Urinary bladder (tissue), 4 donors: Measurements from ENCODE around the gene FLNB. TPM values are rescaled to one million over a fixed set of nuclear protein-coding genes. Genes with fewer than 3 reads are reported as not detected.

ENCODE experiments used
- DNase-seq: peaks from one replicate; pipeline ENCODE4 v3.0.0-alpha.2; 2015; ENCODE audit errors: extremely low spot score
- H3K27ac ChIP-seq: one replicate; pipeline ENCODE4 v1.5.1; 2013; ENCODE audit warnings: low read depth, mild to moderate bottlenecking, moderate library complexity
- H3K36me3 ChIP-seq: one replicate; pipeline ENCODE4 v1.6.1; 2013; ENCODE audit warnings: mild to moderate bottlenecking, moderate library complexity; ENCODE audit not compliant: insufficient read depth
- H3K4me1 ChIP-seq: one replicate; pipeline ENCODE4 v1.6.1; 2013; ENCODE audit warnings: mild to moderate bottlenecking, moderate library complexity; ENCODE audit not compliant: insufficient read depth
- H3K4me3 ChIP-seq: one replicate; pipeline ENCODE4 v1.5.1; 2013; ENCODE audit warnings: low read depth, low read length
- WGBS: extraction: QIAGEN DNeasy Blood & Tissue Kit; methylation state at CpG from one replicate; pipeline ENCODE4 v1.1.7; 2013; 5-methylcytosine and 5-hydroxymethylcytosine counted together
- polyA plus RNA-seq: library from polyadenylated mRNA; stranded (reverse); fragments of 200-250 nt; gene quantifications from one replicate; pipeline ENCODE4 v1.2.3, GENCODE V29; 2013
- total RNA-seq: library from RNA; depleted of rRNA; stranded (reverse); fragments of >200 nt; gene quantifications from one replicate; pipeline ENCODE4 v1.2.3, GENCODE V29; 2014
- donor health status: healthy with polysubstance abuse.
- donor health status: healthy.

Gene FLNB
- total and polyA plus RNA-seq, 2 donors: 98.3 to 155 TPM

DNA sequence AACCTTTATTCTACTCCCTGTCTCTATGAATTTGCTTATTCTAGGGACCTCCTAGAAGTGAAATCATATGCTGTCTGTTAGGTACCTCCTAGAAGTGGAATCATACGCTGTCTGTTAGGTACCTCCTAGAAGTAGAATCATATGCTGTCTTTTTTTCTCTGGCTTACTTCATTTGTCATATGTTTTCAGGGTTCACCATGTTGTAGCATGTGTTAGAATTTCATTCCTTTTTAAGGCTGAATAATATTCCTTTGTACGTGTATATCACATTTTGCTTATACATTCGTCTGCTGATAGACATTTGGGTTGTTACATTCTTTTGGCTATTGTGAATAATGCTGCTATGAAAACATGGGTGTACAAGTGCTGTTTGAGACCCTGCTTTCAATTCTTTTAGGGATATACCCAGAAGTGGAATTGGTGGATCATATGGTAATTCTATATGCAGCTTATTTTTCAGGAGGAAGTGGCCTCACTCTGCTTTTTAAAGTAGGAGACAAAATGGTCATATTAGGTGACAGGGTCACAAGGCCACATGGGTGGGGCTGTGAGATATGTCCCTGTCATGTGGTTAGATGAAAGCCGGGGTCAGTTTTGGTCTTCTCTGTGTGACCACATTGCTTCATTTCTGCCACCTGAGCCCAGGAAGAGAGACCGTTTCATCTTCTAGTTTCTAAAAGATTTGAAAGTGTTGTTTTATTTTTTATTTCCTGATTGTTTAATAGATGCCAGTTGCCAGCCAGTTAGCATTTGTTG is 76.7 kb downstream of the FLNB start:
- Histone ChIP-seq H3K4me1 (no peaks in the 10 kb centered on the region), H3K36me3 (no peaks in the 10 kb centered on the region), H3K4me3 (no peak overlapping the region), H3K27ac (no peak overlapping the region)
- 84% methylated on average over 5 of the region's 5 CpGs for WGBS
- no peak for DNase-seq

DNA sequence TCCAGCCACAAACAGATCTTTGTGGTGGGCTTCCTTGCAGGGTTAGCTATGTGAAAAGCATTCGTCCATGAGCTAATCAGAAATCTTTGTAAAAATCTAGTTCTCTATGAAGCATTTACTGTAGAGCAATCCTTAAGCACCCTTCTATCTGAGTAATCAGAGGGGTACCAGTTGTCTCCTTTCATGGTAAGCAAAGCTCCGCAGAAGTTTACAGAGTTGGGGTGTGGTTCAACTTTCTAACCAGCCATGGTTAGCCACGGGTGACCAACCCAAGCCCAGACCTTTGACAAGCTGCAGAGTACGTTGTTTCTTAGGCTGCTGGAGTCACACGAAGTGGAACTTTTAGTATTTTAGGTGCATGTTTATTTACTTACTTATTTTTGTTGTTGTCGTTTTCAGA is 77.4 kb downstream of the FLNB start:
- H3K4me1 ChIP-seq: no peaks in the 10 kb centered on the region
- no peak overlapping the region for H3K4me3 ChIP-seq
- no peak for DNase-seq
- H3K36me3 ChIP-seq: no peaks in the 10 kb centered on the region
- WGBS: 54% methylated on average over 6 of the region's 6 CpGs
- no peak overlapping the region for H3K27ac ChIP-seq

DNA sequence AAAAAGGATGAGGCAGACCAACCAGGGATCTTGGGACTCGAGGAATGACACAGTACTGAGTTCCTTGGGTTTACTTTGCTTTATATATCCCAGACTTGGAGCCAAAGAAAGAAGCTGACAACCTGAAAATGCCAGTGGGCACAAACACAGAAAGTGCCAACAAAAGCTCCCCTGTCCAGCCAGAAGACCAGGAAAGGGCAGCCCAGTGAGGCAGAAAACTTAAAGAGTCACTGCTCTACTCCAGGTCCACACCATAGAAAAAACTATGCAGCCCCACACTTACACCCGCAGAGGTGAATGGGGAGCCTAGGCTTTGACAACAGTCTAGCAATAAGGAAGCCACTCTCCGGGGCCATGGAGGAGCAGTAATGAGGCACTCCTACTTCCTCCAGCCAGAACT is 80.3 kb downstream of the FLNB start:
- Histone ChIP-seq H3K27ac (no peak overlapping the region), H3K4me3 (no peak overlapping the region), H3K4me1 (no peaks in the 10 kb centered on the region), H3K36me3 (no peaks in the 10 kb centered on the region)
- DNase-seq: no peak
- WGBS: 85% methylated on average over 3 of the region's 3 CpGs

DNA sequence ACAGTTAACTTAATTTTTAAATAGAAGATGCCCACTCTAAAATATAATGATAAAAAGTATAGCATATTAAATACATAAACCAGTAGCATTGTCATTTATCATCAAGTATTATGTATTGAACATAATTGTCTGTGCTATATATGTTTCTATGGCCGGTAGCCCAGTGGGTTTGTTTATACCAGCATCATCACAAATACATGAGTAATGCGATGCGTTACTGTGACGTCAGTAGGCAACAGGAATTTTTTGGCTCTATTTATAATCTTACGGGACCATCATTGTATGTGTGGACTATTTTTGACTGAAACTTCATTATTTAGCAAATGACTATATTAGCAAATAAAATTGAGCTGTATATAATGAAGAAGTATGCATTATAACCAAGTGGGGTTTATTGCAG is 82.1 kb downstream of the FLNB start:
- Histone ChIP-seq H3K4me1 (no peaks in the 10 kb centered on the region), H3K27ac (no peak overlapping the region), H3K36me3 (no peaks in the 10 kb centered on the region), H3K4me3 (no peak overlapping the region)
- whole genome bisulfite sequencing: 81% methylated on average over 5 of the region's 5 CpGs
- no peak for DNase-seq

DNA sequence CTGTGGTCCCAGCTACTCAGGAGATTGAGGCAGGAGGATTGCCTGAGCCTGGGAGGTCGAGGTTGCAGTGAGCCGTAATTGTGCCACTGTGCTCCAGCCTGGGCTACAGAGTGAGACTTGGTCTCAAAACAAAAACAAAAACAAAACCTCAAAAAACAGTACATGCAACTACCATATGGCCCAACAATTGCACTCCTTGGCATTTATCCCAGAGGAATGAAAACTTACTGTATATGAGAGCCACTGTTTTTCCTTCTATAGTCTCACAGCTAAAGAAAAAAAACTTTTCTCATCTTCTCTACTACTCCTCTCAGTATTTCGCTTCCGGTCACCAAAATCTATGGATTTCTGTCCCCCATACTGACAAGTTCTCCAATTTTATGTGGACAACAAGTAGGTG is 84.3 kb downstream of the FLNB start:
- H3K36me3 ChIP-seq: no peaks in the 10 kb centered on the region
- WGBS: 93% methylated on average over 4 of the region's 4 CpGs
- no peak overlapping the region for H3K4me3 ChIP-seq
- no peak overlapping the region for H3K27ac ChIP-seq
- no peaks in the 10 kb centered on the region for H3K4me1 ChIP-seq
- no peak for DNase-seq

DNA sequence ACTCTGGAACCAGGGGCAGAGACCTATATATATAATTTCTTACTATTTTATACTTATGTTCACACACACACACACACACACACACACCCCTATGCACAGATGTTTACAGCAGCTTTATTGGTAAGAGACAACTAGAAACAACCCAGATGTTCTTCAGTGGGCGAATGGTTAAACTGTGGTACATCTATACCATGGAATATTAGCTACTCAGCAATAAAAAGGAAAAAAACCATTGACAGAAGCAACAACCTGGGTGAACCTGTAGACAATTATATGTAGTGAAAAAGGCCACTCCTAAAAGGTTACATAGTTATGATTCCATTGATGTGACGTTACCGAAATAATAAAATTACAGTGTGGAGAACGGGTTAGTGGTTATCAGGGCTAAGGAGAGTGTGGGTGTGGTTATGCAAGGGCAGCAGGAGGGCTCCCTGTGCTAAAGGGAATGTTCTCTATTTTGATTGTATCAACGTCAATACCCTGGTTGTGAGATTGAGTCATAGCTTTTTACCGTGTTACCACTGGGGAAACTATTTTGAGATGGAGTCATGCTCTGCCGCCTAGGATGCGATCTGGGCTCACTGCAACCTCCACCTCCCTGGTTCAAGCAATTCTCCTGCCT is 85.5 kb downstream of the FLNB start:
- no peaks in the 10 kb centered on the region for H3K36me3 ChIP-seq
- 85% methylated on average over 8 of the region's 8 CpGs for WGBS
- no peak overlapping the region for H3K27ac ChIP-seq
- no peak overlapping the region for H3K4me3 ChIP-seq
- DNase-seq: no peak
- no peaks in the 10 kb centered on the region for H3K4me1 ChIP-seq

DNA sequence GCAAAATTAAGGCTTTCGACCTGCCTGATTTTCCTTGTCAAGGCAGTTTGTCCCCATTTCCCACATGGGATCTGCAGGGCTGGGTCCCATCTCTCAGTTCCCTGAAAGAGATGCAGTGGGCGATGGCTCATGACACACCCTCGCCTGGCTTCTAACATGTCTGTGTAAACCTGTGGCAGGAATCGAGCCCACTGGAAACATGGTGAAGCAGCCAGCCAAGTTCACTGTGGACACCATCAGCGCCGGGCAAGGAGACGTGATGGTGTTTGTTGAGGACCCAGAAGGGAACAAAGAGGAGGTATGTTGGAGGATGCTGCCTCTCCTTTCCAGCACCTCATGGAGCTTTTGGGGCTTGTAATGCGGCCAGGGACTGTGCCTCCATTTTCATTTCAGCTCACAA is 86.4 kb downstream of the FLNB start:
- peaks cover 2% of the 10 kb centered on the region for H3K36me3 ChIP-seq
- 88% methylated on average over 8 of the region's 8 CpGs for WGBS
- no peak overlapping the region for H3K27ac ChIP-seq
- H3K4me1 ChIP-seq: no peaks in the 10 kb centered on the region
- no peak overlapping the region for H3K4me3 ChIP-seq
- DNase-seq: no peak

DNA sequence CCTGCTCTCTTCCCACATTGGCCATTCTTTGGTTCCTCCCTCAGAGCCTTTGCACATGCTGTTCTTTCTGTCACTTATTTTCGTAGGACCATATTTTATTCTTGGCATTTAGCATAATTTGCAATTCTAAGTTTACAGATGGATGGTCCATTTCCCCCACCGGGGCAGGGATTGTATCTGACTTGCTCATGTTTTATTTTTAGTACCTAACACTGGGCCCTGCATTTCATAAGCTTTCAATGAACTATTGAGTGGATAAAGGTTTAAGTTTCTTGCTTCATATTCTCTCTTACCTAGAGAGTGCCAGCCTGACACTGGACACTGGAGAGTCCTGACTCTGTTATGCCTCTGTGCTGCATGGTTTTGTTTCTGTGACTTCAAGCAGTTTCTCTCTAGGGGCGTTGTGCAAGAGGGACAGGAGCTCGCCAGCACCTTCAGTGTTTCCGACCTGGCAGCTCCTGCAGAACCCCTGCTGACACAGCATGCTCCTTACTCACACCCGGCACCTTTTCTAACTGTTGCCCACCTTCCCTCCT is 87.4 kb downstream of the FLNB start:
- H3K4me1 ChIP-seq: no peaks in the 10 kb centered on the region
- WGBS: 71% methylated on average over 6 of the region's 6 CpGs
- no peak overlapping the region for H3K27ac ChIP-seq
- DNase-seq: no peak
- H3K4me3 ChIP-seq: no peak overlapping the region
- H3K36me3 ChIP-seq: peaks cover 2% of the 10 kb centered on the region

DNA sequence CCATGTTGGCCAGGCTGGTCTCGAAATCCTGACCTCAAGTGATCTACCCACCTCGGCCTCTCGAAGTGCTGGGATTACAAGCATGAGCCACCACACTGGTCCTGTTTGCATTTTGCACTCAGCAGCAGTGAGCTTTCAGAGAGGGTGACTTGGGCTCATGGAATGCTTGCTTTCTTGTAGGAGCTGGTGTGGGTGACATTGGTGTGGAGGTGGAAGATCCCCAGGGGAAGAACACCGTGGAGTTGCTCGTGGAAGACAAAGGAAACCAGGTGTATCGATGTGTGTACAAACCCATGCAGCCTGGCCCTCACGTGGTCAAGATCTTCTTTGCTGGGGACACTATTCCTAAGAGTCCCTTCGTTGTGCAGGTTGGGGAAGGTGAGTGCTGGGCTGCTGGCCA is 90.3 kb downstream of the FLNB start:
- no peak for DNase-seq
- no peak overlapping the region for H3K4me3 ChIP-seq
- H3K4me1 ChIP-seq: no peaks in the 10 kb centered on the region
- peaks cover 2% of the 10 kb centered on the region for H3K36me3 ChIP-seq
- no peak overlapping the region for H3K27ac ChIP-seq
- 93% methylated on average over 8 of the region's 8 CpGs for WGBS

DNA sequence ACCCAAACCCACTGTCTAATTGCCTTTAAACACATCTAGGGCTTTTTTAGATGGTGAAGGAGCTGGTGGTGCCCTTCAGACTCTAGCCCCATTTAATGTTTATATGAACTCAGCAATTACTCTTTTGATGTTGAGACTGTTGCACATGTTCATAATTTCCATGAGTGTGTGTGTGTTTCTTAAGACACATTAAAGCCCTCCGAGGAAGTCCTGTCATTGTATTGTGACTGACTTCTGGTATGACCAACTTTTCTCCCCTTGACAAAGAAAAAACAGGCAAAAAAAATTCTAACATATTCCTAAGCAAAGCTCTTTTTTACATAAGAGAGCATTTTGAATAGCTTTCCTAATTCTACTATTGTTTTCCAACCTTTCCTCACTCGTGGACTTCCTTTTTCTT is 91.6 kb downstream of the FLNB start:
- Histone ChIP-seq H3K27ac (no peak overlapping the region), H3K36me3 (peaks cover 2% of the 10 kb centered on the region), H3K4me1 (no peaks in the 10 kb centered on the region), H3K4me3 (no peak overlapping the region)
- no peak for DNase-seq
- WGBS: 70% methylated on average over 2 of the region's 2 CpGs

DNA sequence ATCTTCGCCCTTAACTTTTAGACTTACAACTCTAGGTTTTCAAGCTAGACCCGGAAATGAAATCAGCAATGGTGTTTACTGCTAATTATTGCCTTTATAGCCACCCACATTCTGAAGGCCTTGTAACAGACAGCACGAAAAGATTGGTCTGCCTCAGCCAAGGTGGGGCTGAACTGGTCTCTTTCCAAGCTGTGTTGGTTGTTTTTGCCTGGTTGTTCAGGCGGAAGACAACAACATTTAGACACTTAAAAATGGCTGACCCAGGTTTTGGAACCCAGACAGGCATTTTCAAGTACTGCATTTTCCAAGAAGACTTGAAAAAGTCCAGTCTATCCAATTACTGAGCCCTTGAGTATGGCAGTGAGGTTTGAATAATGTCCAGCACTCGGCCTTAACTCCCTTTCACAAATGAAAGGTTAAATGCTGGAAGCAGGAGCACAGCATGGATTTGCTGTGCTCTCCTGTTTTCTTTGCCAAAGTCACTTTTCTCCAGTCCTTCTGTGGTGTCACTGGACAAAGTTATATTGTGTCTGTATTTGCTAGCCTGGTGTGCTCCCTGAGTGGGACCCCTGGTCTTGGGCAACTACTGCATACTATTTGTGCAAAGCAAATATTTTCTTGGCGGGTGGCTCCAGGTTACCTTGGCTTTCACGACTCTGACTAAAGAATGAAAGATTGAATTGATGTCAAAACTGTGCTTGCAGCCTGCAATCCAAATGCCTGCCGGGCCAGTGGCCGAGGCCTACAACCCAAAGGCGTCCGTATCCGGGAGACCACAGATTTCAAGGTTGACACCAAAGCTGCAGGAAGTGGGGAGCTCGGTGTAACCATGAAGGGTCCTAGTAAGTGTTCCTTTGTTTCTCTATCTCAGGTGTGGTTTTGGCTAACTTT is 93.5 kb downstream of the FLNB start:
- no peak for DNase-seq
- Histone ChIP-seq H3K4me1 (no peaks in the 10 kb centered on the region), H3K27ac (no peak overlapping the region), H3K36me3 (peaks cover 2% of the 10 kb centered on the region), H3K4me3 (no peak overlapping the region)
- 81% methylated on average over 13 of the region's 13 CpGs for WGBS

DNA sequence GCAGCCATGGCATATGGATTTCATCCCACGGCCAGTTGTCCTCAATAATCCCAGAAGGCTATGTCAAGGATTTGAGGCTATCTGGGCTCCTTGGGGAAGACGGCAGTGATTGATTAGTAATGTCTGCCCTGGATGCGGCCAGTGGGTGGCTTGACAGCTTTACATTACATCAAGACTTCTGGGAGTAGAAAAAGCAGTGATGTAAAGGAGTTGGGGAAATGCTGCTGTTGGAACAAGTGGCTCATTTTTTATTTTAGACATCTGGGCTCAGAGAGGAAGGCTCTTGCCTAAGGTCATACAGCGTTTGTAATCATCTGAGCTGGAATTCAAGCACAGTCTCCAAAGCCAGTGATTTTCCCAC is 94.1 kb downstream of the FLNB start:
- Histone ChIP-seq H3K4me3 (no peak overlapping the region), H3K36me3 (peaks cover 2% of the 10 kb centered on the region), H3K4me1 (no peaks in the 10 kb centered on the region), H3K27ac (no peak overlapping the region)
- 78% methylated on average over 4 of the region's 4 CpGs for WGBS
- DNase-seq: no peak

DNA sequence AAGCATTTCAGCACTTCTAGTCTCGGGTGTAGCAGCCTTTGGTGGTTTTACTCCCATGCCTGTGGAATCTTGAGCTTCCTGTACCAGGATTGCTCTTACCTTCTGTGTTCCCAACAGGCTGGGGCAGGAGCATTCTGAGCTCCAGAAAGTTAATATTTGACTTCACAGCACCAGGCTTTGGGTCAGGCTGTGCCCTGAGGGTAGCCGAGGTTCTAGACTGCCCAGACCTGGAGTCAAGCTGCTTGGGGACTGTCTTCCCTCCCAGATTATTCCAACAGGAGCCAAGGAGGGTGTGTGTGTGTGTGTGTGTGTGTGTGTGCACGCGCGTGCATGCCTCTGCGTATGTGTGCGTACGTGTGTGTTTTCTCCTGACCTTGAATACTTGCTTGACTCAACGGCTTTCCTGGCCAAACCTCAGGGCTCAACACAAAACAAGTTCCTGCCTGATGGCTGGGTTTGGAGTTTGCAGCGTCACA is 94.8 kb downstream of the FLNB start:
- peak; percentile 15 for DNase-seq
- H3K4me3 ChIP-seq: no peak overlapping the region
- H3K27ac ChIP-seq: peak overlapping the region; percentile 63
- H3K36me3 ChIP-seq: peaks cover 2% of the 10 kb centered on the region
- no peaks in the 10 kb centered on the region for H3K4me1 ChIP-seq
- WGBS: 55% methylated on average over 10 of the region's 10 CpGs
